Neuronal stem cell (in vitro differentiated cells): ENCODE results near the gene LRRIQ1.

ENCODE experiments used
- DNase-seq: peaks from one replicate; pipeline ENCODE4 v3.0.0-alpha.2; 2013; ENCODE audit warnings: low spot score
- H2AFZ ChIP-seq: one replicate; pipeline ENCODE4 v1.6.1; 2013; ENCODE audit warnings: mild to moderate bottlenecking, low read length, inconsistent platforms
- H2AK5ac ChIP-seq: 2 replicates; pipeline ENCODE4 v1.6.1; 2013; ENCODE audit warnings: low read depth, mild to moderate bottlenecking, inconsistent platforms, low read length, moderate library complexity, mixed read lengths
- H2BK120ac ChIP-seq: 2 replicates; pipeline ENCODE4 v1.6.1; 2013; ENCODE audit warnings: low read depth, mild to moderate bottlenecking, inconsistent platforms, low read length, moderate library complexity, mixed read lengths
- H2BK12ac ChIP-seq: one replicate; pipeline ENCODE4 v1.6.1; 2013; ENCODE audit warnings: low read length, inconsistent platforms
- H2BK15ac ChIP-seq: 2 replicates; pipeline ENCODE4 v1.6.1; 2013; ENCODE audit warnings: mild to moderate bottlenecking, low read length, inconsistent platforms, mixed read lengths
- H2BK5ac ChIP-seq: one replicate; pipeline ENCODE4 v1.6.1; 2013; ENCODE audit warnings: inconsistent platforms, mild to moderate bottlenecking, low read length, moderate library complexity
- H3K14ac ChIP-seq: one replicate; pipeline ENCODE4 v1.6.1; 2013; ENCODE audit warnings: low read length, inconsistent platforms
- H3K18ac ChIP-seq: 2 replicates; pipeline ENCODE4 v1.6.1; 2013; ENCODE audit warnings: low read length, inconsistent platforms
- H3K23ac ChIP-seq: 2 replicates; pipeline ENCODE4 v1.6.1; 2013; ENCODE audit warnings: low read depth, mild to moderate bottlenecking, mixed read lengths, low read length, inconsistent platforms; ENCODE audit not compliant: poor library complexity
- H3K27ac ChIP-seq: replicated peaks from 3 replicates; pipeline ENCODE4 v1.5.1; 2013; ENCODE audit warnings: low read length, inconsistent platforms
- H3K27me3 ChIP-seq, 3 experiments: 2 replicates each; pipeline ENCODE4 v1.6.1; 2013; ENCODE audit warnings: low read length in 3 of 3, mild to moderate bottlenecking in 2 of 3, inconsistent platforms in 1 of 3, low read depth in 1 of 3, mixed read lengths in 1 of 3, moderate library complexity in 1 of 3; ENCODE audit not compliant: control insufficient read depth in 3 of 3, insufficient read depth in 3 of 3
- H3K36me3 ChIP-seq, 2 donors: replicated peaks in 1 of 2; 2 replicates each; pipeline ENCODE4 v1.6.1; 2013; ENCODE audit warnings: low read length in 2 of 2; ENCODE audit not compliant: control insufficient read depth in 2 of 2, insufficient read depth in 2 of 2
- H3K4ac ChIP-seq: 2 replicates; pipeline ENCODE4 v1.6.1; 2013; ENCODE audit warnings: inconsistent platforms, mild to moderate bottlenecking, low read length, moderate library complexity
- H3K4me1 ChIP-seq, 2 donors: 1 replicate in 1 of 2; 2 replicates in 1 of 2; pipeline ENCODE4 v1.6.1; 2013; ENCODE audit warnings: low read length in 2 of 2, low read depth in 1 of 2; ENCODE audit not compliant: control insufficient read depth in 2 of 2, insufficient read depth in 1 of 2
- H3K4me2 ChIP-seq: one replicate; pipeline ENCODE4 v1.6.1; 2013; ENCODE audit warnings: mild to moderate bottlenecking, low read length, inconsistent platforms; ENCODE audit not compliant: insufficient read depth, poor library complexity, severe bottlenecking
- H3K4me3 ChIP-seq, 2 donors: 2 replicates each; pipeline ENCODE4 v1.5.1; 2013; ENCODE audit warnings: low read length in 2 of 2, mild to moderate bottlenecking in 2 of 2, inconsistent platforms in 1 of 2, moderate library complexity in 1 of 2
- H3K79me1 ChIP-seq: one replicate; pipeline ENCODE4 v1.6.1; 2013; ENCODE audit warnings: low read depth, mild to moderate bottlenecking, inconsistent platforms, low read length, moderate library complexity
- H3K9ac ChIP-seq: one replicate; pipeline ENCODE4 v1.6.1; 2013; ENCODE audit warnings: mild to moderate bottlenecking, low read depth, low read length, inconsistent platforms; ENCODE audit not compliant: poor library complexity
- H3K9me3 ChIP-seq, 2 donors: replicated peaks in 1 of 2; 2 replicates each; pipeline versions ENCODE3 to v1.6.1; 2013; ENCODE audit warnings: low read length in 2 of 2, mild to moderate bottlenecking in 2 of 2, inconsistent platforms in 1 of 2, low read depth in 1 of 2, mixed read lengths in 1 of 2, moderate library complexity in 1 of 2; ENCODE audit not compliant: control insufficient read depth in 2 of 2, insufficient read depth in 1 of 2
- H4K8ac ChIP-seq: one replicate; pipeline ENCODE4 v1.6.1; 2013; ENCODE audit warnings: low read depth, mild to moderate bottlenecking, inconsistent platforms, low read length, moderate library complexity
- H4K91ac ChIP-seq: one replicate; pipeline ENCODE4 v1.6.1; 2013; ENCODE audit warnings: low read length, low read depth, mild to moderate bottlenecking, inconsistent platforms; ENCODE audit not compliant: poor library complexity
- WGBS, 2 donors: extraction: QIAGEN DNeasy Blood & Tissue Kit; methylation state at CpG; one replicate each; pipeline ENCODE4 v1.1.7; 2013; ENCODE audit warnings: missing lambda C conversion rate in 2 of 2, mixed read lengths in 1 of 2; ENCODE audit not compliant: insufficient read length in 2 of 2, insufficient replicate concordance in 1 of 2; ENCODE audit errors: extremely low coverage in 2 of 2; 5-methylcytosine and 5-hydroxymethylcytosine counted together

LRRIQ1 gene

GRCh38 chr12:85277191-85277590 is 241.0 kb downstream of the LRRIQ1 start:
- H2BK12ac ChIP-seq, result no peak overlapping the region
- H2BK120ac ChIP-seq, result no peak overlapping the region
- H3K36me3 ChIP-seq, result no peaks in the 10 kb centered on the region
- H3K9me3 ChIP-seq, result peaks cover 0 to 4% of the 10 kb centered on the region in 2 donors
- peaks cover 0 to 7% of the 10 kb centered on the region in 2 donors for H3K4me1 ChIP-seq
- no peak overlapping the region for H3K9ac ChIP-seq
- no peak overlapping the region for H3K4me3 ChIP-seq
- no peak for DNase-seq
- no peak overlapping the region for H3K18ac ChIP-seq
- no peak overlapping the region for H4K8ac ChIP-seq
- no peaks in the 10 kb centered on the region for H3K79me1 ChIP-seq
- no peak overlapping the region for H3K23ac ChIP-seq
- H3K27me3 ChIP-seq, result peaks cover 20 to 60% (median 58%) of the 10 kb centered on the region in 3 experiments
- H2BK15ac ChIP-seq, result no peak overlapping the region
- no peak overlapping the region for H3K4ac ChIP-seq
- H3K4me2 ChIP-seq, result no peak overlapping the region
- H2AK5ac ChIP-seq, result no peak overlapping the region
- H4K91ac ChIP-seq, result no peak overlapping the region
- no peak overlapping the region for H2AFZ ChIP-seq
- no peak overlapping the region for H2BK5ac ChIP-seq
- H3K27ac ChIP-seq, result no peak overlapping the region
- WGBS, 2 donors, result no CpG with 5 or more reads among the region's 3 CpGs
- H3K14ac ChIP-seq, result no peak overlapping the region

- no peak overlapping the region for H3K14ac ChIP-seq
- no peaks in the 10 kb centered on the region for H3K79me1 ChIP-seq
- peak overlapping the region; percentile 28 for H3K4me2 ChIP-seq
- H3K4me3 ChIP-seq, result no peak overlapping the region
- H3K23ac ChIP-seq, result no peak overlapping the region
- no peak overlapping the region for H2AK5ac ChIP-seq
- H4K91ac ChIP-seq, result no peak overlapping the region
- H2BK5ac ChIP-seq, result no peak overlapping the region
- no peak overlapping the region for H2BK120ac ChIP-seq
- H3K4me1 ChIP-seq, result peaks cover 0 to 7% of the 10 kb centered on the region in 2 donors
- H3K27ac ChIP-seq, result no peak overlapping the region
- H3K4ac ChIP-seq, result no peak overlapping the region
- peaks cover 20 to 56% (median 54%) of the 10 kb centered on the region in 3 experiments for H3K27me3 ChIP-seq
- peaks cover 0 to 4% of the 10 kb centered on the region in 2 donors for H3K9me3 ChIP-seq
- H2BK15ac ChIP-seq, result no peak overlapping the region
- no peak overlapping the region for H4K8ac ChIP-seq
- H3K36me3 ChIP-seq, result no peaks in the 10 kb centered on the region
- peak overlapping the region; percentile 67 for H2AFZ ChIP-seq
- H2BK12ac ChIP-seq, result no peak overlapping the region
- no peak overlapping the region for H3K9ac ChIP-seq
- no CpG with 5 or more reads among the region's 30 CpGs for WGBS, 2 donors
- peak; percentile 37 for DNase-seq
- H3K18ac ChIP-seq, result peak overlapping the region; percentile 67
Measured at GRCh38 chr12:85277900-85278597, 241.9 kb downstream of the LRRIQ1 start.

GRCh38 chr12:85278598-85279448 is 242.7 kb downstream of the LRRIQ1 start:
- no peak overlapping the region for H3K23ac ChIP-seq
- H3K4me2 ChIP-seq, result peak overlapping the region; percentile 71
- H3K4ac ChIP-seq, result no peak overlapping the region
- no CpG with 5 or more reads among the region's 37 CpGs for WGBS, 2 donors
- no peak overlapping the region for H2BK15ac ChIP-seq
- peak overlapping the region; percentile 96 for H2AFZ ChIP-seq
- no peak overlapping the region for H3K9ac ChIP-seq
- peak; percentile 37 for DNase-seq
- no peak overlapping the region for H2AK5ac ChIP-seq
- no peaks in the 10 kb centered on the region for H3K79me1 ChIP-seq
- peak overlapping the region; percentile 67 for H3K18ac ChIP-seq
- H3K14ac ChIP-seq, result no peak overlapping the region
- H2BK12ac ChIP-seq, result no peak overlapping the region
- H2BK120ac ChIP-seq, result no peak overlapping the region
- peaks cover 17 to 53% (median 47%) of the 10 kb centered on the region in 3 experiments for H3K27me3 ChIP-seq
- H2BK5ac ChIP-seq, result no peak overlapping the region
- peaks cover 0 to 7% of the 10 kb centered on the region in 2 donors for H3K4me1 ChIP-seq
- peaks cover 0 to 4% of the 10 kb centered on the region in 2 donors for H3K9me3 ChIP-seq
- no peak overlapping the region for H4K8ac ChIP-seq
- H3K27ac ChIP-seq, result no peak overlapping the region
- H3K4me3 ChIP-seq, result no peak overlapping the region
- H3K36me3 ChIP-seq, result no peaks in the 10 kb centered on the region
- H4K91ac ChIP-seq, result no peak overlapping the region
